Vagina (tissue), 2 donors: Measurements from ENCODE around the gene GNG7. TPM values are rescaled to one million over a fixed set of nuclear protein-coding genes. Genes with fewer than 3 reads are reported as not detected.
"Not testable (repeated sequence)": the region's sequence is repeated elsewhere in the genome, so short reads cannot be mapped to it uniquely, and the experiment has no call there.

Source experiments
- DNase-seq, 2 donors: peaks; one replicate each; pipeline ENCODE4 v3.0.0-alpha.2; 2017; ENCODE audit errors: extremely low spot score in 2 of 2
- H3K27ac ChIP-seq: fragments of 200-600 bp; sonication (generic); one replicate; pipeline ENCODE4 v1.5.1; 2019
- H3K27me3 ChIP-seq: fragments of 200-600 bp; sonication (generic); one replicate; pipeline ENCODE4 v1.5.1; 2019
- H3K36me3 ChIP-seq, 2 donors: fragments of 200-600 bp; sonication (generic); one replicate each; pipeline ENCODE4 v1.5.1; 2017 to 2019
- H3K4me1 ChIP-seq: fragments of 200-600 bp; sonication (generic); one replicate; pipeline ENCODE4 v1.5.1; 2019
- H3K4me3 ChIP-seq, 2 donors: fragments of 200-600 bp; sonication (generic); 1 replicate in 1 of 2; 2 replicates in 1 of 2; pipeline ENCODE4 v1.5.1; 2016 to 2019
- H3K9me3 ChIP-seq: fragments of 200-600 bp; sonication (generic); one replicate; pipeline ENCODE4 v1.5.1; 2019
- CTCF ChIP-seq, 3 experiments: fragments of 450-650 bp in 2 of 3; fragments of 200-600 bp in 1 of 3; sonication (generic) in 1 of 3; IDR thresholded peaks; one replicate each; pipeline ENCODE4 v1.5.1; 2017 to 2019; ENCODE audit warnings: antibody characterized with exemption in 3 of 3, mild to moderate bottlenecking in 2 of 3, moderate library complexity in 2 of 3
- POLR2A ChIP-seq, 2 donors: fragments of 450-650 bp; IDR thresholded peaks; one replicate each; pipeline ENCODE4 v1.6.1; 2017; ENCODE audit warnings: antibody characterized with exemption in 2 of 2, mild to moderate bottlenecking in 2 of 2, moderate library complexity in 2 of 2
- POLR2AphosphoS5 ChIP-seq, 2 donors: sonication (generic); formaldehyde crosslinking; IDR thresholded peaks; one replicate each; pipeline ENCODE4 v1.9.0; 2017; ENCODE audit warnings: antibody characterized with exemption in 2 of 2, mild to moderate bottlenecking in 2 of 2, low read depth in 1 of 2; ENCODE audit not compliant: insufficient read depth in 1 of 2
- intact Hi-C: fragments of 100-400 bp; cut with DNase I; formaldehyde crosslinking; loops from one replicate; pipeline ENCODE4 v1.15.1; 2023
- total RNA-seq: library from RNA; depleted of rRNA; stranded (reverse); fragments of >200 nt; gene quantifications from one replicate; pipeline ENCODE4 v1.2.3, GENCODE V29; 2016

The GNG7 gene
- total RNA-seq, 1 donor from 2014 or later = 2.0 TPM

GRCh38 chr19:2548966-2549365, 153.5 kb downstream of the GNG7 start:
- H3K4me1 ChIP-seq = peaks cover 50% of the 10 kb centered on the region
- no peak overlapping the region for H3K4me3 ChIP-seq
- H3K27me3 ChIP-seq = no peaks in the 10 kb centered on the region
- DNase-seq = no peak
- no peaks in the 10 kb centered on the region for H3K36me3 ChIP-seq
- intact Hi-C loops = no loop called here
- TF ChIP-seq CTCF (IDR thresholded peaks at IDR 0.05) = no peak
- TF ChIP-seq POLR2A (IDR thresholded peaks at IDR 0.05) = no peak
- TF ChIP-seq POLR2AphosphoS5 (IDR thresholded peaks at IDR 0.05; ENCODE audit: insufficient read depth in 1 of 2, low read depth in 1 of 2) = no peak
- no peak overlapping the region for H3K27ac ChIP-seq
- H3K9me3 ChIP-seq = no peaks in the 10 kb centered on the region

- intact Hi-C loops = no loop called here
- no peak for DNase-seq
- Histone ChIP-seq H3K36me3 (no peaks in the 10 kb centered on the region), H3K9me3 (no peaks in the 10 kb centered on the region), H3K27me3 (no peaks in the 10 kb centered on the region), H3K4me1 (peaks cover 60% of the 10 kb centered on the region), H3K4me3 (no peak overlapping the region), H3K27ac (no peak overlapping the region)
- no peak for TF ChIP-seq CTCF (IDR thresholded peaks at IDR 0.05)
- TF ChIP-seq POLR2AphosphoS5 (IDR thresholded peaks at IDR 0.05; ENCODE audit: insufficient read depth in 1 of 2, low read depth in 1 of 2) = no peak
- TF ChIP-seq POLR2A (IDR thresholded peaks at IDR 0.05) = no peak
These were observed 154.8 kb downstream of the GNG7 start for GRCh38 chr19:2547721-2548120.

GRCh38 chr19:2547033-2547680, 155.3 kb downstream of the GNG7 start:
- TF ChIP-seq POLR2AphosphoS5 (IDR thresholded peaks at IDR 0.05; ENCODE audit: insufficient read depth in 1 of 2, low read depth in 1 of 2) = no peak
- TF ChIP-seq CTCF (IDR thresholded peaks at IDR 0.05) = no peak
- no peak for TF ChIP-seq POLR2A (IDR thresholded peaks at IDR 0.05)
- H3K36me3 ChIP-seq = no peaks in the 10 kb centered on the region
- no peak overlapping the region for H3K4me3 ChIP-seq
- no peaks in the 10 kb centered on the region for H3K27me3 ChIP-seq
- H3K4me1 ChIP-seq = peaks cover 60% of the 10 kb centered on the region
- peak overlapping the region; percentile 73 for H3K27ac ChIP-seq
- DNase-seq = no peak
- no peaks in the 10 kb centered on the region for H3K9me3 ChIP-seq
- intact Hi-C loops = no loop called here

GRCh38 chr19:2546128-2547032, 156.1 kb downstream of the GNG7 start:
- intact Hi-C loops = no loop called here
- Histone ChIP-seq H3K9me3 (no peaks in the 10 kb centered on the region), H3K4me1 (peaks cover 65% of the 10 kb centered on the region), H3K27ac (peak overlapping the region; percentile 73), H3K4me3 (no peak overlapping the region), H3K36me3 (no peaks in the 10 kb centered on the region), H3K27me3 (no peaks in the 10 kb centered on the region)
- TF ChIP-seq POLR2AphosphoS5 (IDR thresholded peaks at IDR 0.05; ENCODE audit: insufficient read depth in 1 of 2, low read depth in 1 of 2) = peak; percentile 9 to 65
- no peak for TF ChIP-seq CTCF (IDR thresholded peaks at IDR 0.05)
- DNase-seq = no peak

GRCh38 chr19:2545416-2546127, 156.9 kb downstream of the GNG7 start:
- not testable (repeated sequence) for H3K9me3 ChIP-seq, H3K4me3 ChIP-seq, DNase-seq, H3K27me3 ChIP-seq, H3K36me3 ChIP-seq
- Histone ChIP-seq H3K4me1 (peaks cover 69% of the 10 kb centered on the region), H3K27ac (peak overlapping the region; percentile 74)
- intact Hi-C loops = loop anchor here (2.0 kb wide), 2 partner anchors 33 to 69 kb away; partner anchors contain the start of gene GADD45B
